HCT116 (cell line): ENCODE results near the gene KRTAP4-1. TPM values are rescaled to one million over a fixed set of nuclear protein-coding genes. Genes with fewer than 3 reads are reported as not detected.

Source experiments
- ATAC-seq: fragments of 200-7000 bp; cut with Tn5 transposase; 2 replicates; pipeline ENCODE4 v1.9.1; 2020; ENCODE audit warnings: mild to moderate bottlenecking, moderate library complexity
- BruUV-seq: library from RNA; stranded (reverse); fragments of 400-500 nt; replicated peaks from 2 replicates; lab custom pipeline; 2021; lab: Mats Ljungman, UMichigan
- CTCF ChIA-PET: fragments of 300-600 bp; sonication (Branson Sonifier 250); formaldehyde crosslinking; loops from one replicate; lab custom pipeline; 2021; ENCODE audit warnings: antibody characterized with exemption; lab: Charles Lee
- POLR2A ChIA-PET: fragments of 300-600, 350-600 bp; sonication (Branson Sonifier 250); formaldehyde crosslinking; loops from one replicate; lab custom pipeline; 2021; ENCODE audit warnings: antibody characterized with exemption; lab: Charles Lee
- RAD21 ChIA-PET, 2 experiments: fragments of 300-600 bp; sonication (Branson Sonifier 250); formaldehyde crosslinking; loops; one replicate each; lab custom pipeline; 2023; ENCODE audit warnings: low total read pairs in 2 of 2; ENCODE audit not compliant: uncharacterized antibody in 2 of 2, unreplicated experiment in 2 of 2, low non-redundant PET in 1 of 2; lab: Charles Lee
- DNase-seq: peaks from one replicate; pipeline ENCODE4 v3.0.0-alpha.2; 2010; ENCODE audit warnings: low read depth, low spot score
- H2AFZ ChIP-seq: fragments of 200-600 bp; shearing (Covaris generic), sonication (generic); 2 replicates; pipeline ENCODE4 v1.6.1; 2017; ENCODE audit warnings: low read depth, mixed run types, mixed read lengths, antibody characterized with exemption, low read length; ENCODE audit not compliant: poor library complexity, severe bottlenecking
- H3K27ac ChIP-seq: 2 replicates; pipeline ENCODE4 v1.5.1; 2012; ENCODE audit warnings: low read depth, low read length
- H3K27me3 ChIP-seq: fragments of 200-600 bp; sonication (generic); 2 replicates; pipeline ENCODE4 v1.6.1; 2016; ENCODE audit warnings: mixed run types, low read length, mixed read lengths; ENCODE audit not compliant: insufficient read depth
- H3K36me3 ChIP-seq, 2 experiments: fragments of 200-500 bp in 1 of 2; fragments of 200-600 bp in 1 of 2; sonication (Bioruptor generic) in 1 of 2; sonication (generic) in 1 of 2; 2 replicates each; pipeline versions ENCODE4 v1.5.1 to v1.6.1; 2014 to 2016; ENCODE audit warnings: low read length in 2 of 2, inconsistent platforms in 1 of 2, mixed read lengths in 1 of 2, mixed run types in 1 of 2; ENCODE audit not compliant: insufficient read depth in 2 of 2, control insufficient read depth in 1 of 2
- H3K4me1 ChIP-seq, 2 experiments: fragments of 200-600 bp in 1 of 2; sonication (generic) in 1 of 2; 2 replicates each; pipeline versions ENCODE4 v1.5.1 to v1.6.1; 2012 to 2017; ENCODE audit warnings: low read length in 2 of 2, inconsistent platforms in 1 of 2, mild to moderate bottlenecking in 1 of 2, mixed read lengths in 1 of 2, mixed run types in 1 of 2, moderate library complexity in 1 of 2; ENCODE audit not compliant: insufficient read depth in 2 of 2, control insufficient read depth in 1 of 2
- H3K4me2 ChIP-seq: fragments of 200-600 bp; sonication (generic); 2 replicates; pipeline ENCODE4 v1.6.1; 2017; ENCODE audit warnings: mixed run types, low read length, mixed read lengths
- H3K4me3 ChIP-seq, 2 experiments: fragments of 200-600 bp in 1 of 2; sonication (generic) in 1 of 2; replicated peaks in 1 of 2; 2 replicates each; pipeline ENCODE4 v1.5.1; 2011 to 2016; ENCODE audit warnings: low read length in 2 of 2, control low read depth in 1 of 2, low read depth in 1 of 2, mild to moderate bottlenecking in 1 of 2, mixed read lengths in 1 of 2, mixed run types in 1 of 2
- H3K79me2 ChIP-seq: fragments of 200-600 bp; sonication (generic); 2 replicates; pipeline ENCODE4 v1.6.1; 2017; ENCODE audit warnings: mild to moderate bottlenecking, mixed run types, low read length, moderate library complexity, mixed read lengths; ENCODE audit not compliant: insufficient read depth
- H3K9ac ChIP-seq: fragments of 200-600 bp; sonication (generic); 2 replicates; pipeline ENCODE4 v1.6.1; 2016; ENCODE audit warnings: low read length, mixed read lengths
- H3K9me2 ChIP-seq: fragments of 200-600 bp; sonication (generic), shearing (Covaris generic); 2 replicates; pipeline ENCODE4 v1.6.1; 2017; ENCODE audit warnings: mixed run types, mild to moderate bottlenecking, moderate library complexity; ENCODE audit not compliant: insufficient read depth
- H3K9me3 ChIP-seq, 2 experiments: fragments of 200-500 bp in 1 of 2; fragments of 200-600 bp in 1 of 2; sonication (Bioruptor generic) in 1 of 2; sonication (generic) in 1 of 2; 2 replicates each; pipeline ENCODE4 v1.6.1; 2014 to 2017; ENCODE audit warnings: low read length in 2 of 2, mixed read lengths in 2 of 2, inconsistent platforms in 1 of 2, low read depth in 1 of 2, mild to moderate bottlenecking in 1 of 2, mixed run types in 1 of 2, moderate library complexity in 1 of 2; ENCODE audit not compliant: control insufficient read depth in 1 of 2, insufficient read depth in 1 of 2
- H4K20me1 ChIP-seq: fragments of 200-600 bp; sonication (generic), shearing (Covaris generic); 2 replicates; pipeline ENCODE4 v1.6.1; 2017; ENCODE audit warnings: mixed run types, mild to moderate bottlenecking, moderate library complexity; ENCODE audit not compliant: insufficient read depth
- ATF3 ChIP-seq: IDR thresholded peaks from 2 replicates; pipeline ENCODE4 v1.6.1; 2012
- CBX3 ChIP-seq: IDR thresholded peaks from 2 replicates; pipeline ENCODE4 v1.6.1; 2012; ENCODE audit warnings: low read depth
- EGR1 ChIP-seq: IDR thresholded peaks from 2 replicates; pipeline ENCODE4 v1.6.1; 2012; ENCODE audit warnings: low read depth
- ELF1 ChIP-seq: IDR thresholded peaks from 2 replicates; pipeline ENCODE4 v1.6.1; 2012; ENCODE audit warnings: low read depth, borderline replicate concordance
- EZH2 ChIP-seq: fragments of 200-600 bp; sonication (generic); IDR thresholded peaks from 2 replicates; pipeline ENCODE4 v1.6.1; 2017; ENCODE audit warnings: antibody characterized with exemption, mixed run types
- EZH2phosphoT487 ChIP-seq: fragments of 200-600 bp; IDR thresholded peaks from 2 replicates; pipeline ENCODE4 v1.6.1; 2018; ENCODE audit warnings: antibody characterized with exemption, borderline replicate concordance
- FOSL1 ChIP-seq: IDR thresholded peaks from 2 replicates; pipeline ENCODE4 v1.6.1; 2012; ENCODE audit warnings: low read depth
- JUND ChIP-seq: IDR thresholded peaks from 2 replicates; pipeline ENCODE4 v1.6.1; 2012
- RAD21 ChIP-seq: IDR thresholded peaks from 2 replicates; pipeline ENCODE4 v1.6.1; 2012; ENCODE audit warnings: low read depth, mild to moderate bottlenecking
- REST ChIP-seq: IDR thresholded peaks from 2 replicates; pipeline ENCODE4 v1.6.1; 2012; ENCODE audit warnings: low read depth
- SIN3A ChIP-seq: IDR thresholded peaks from 2 replicates; pipeline ENCODE4 v1.6.1; 2012; ENCODE audit warnings: low read depth
- SRF ChIP-seq: IDR thresholded peaks from 2 replicates; pipeline ENCODE4 v1.6.1; 2012; ENCODE audit warnings: low read depth
- ZFX ChIP-seq: fragments of 450-650 bp; IDR thresholded peaks from 2 replicates; pipeline ENCODE4 v1.6.1; 2017
- intact Hi-C: fragments of 100-400 bp; cut with micrococcal nuclease; formaldehyde crosslinking; loops from 2 replicates; pipeline ENCODE4 v1.10.0; 2022
- total RNA-seq: library from RNA; stranded (reverse); gene quantifications from one replicate; pipeline ENCODE4 v1.2.1, GENCODE V29; 2021; ENCODE audit not compliant: unreplicated experiment
- TF ChIP-seq, protein P1 (sequence below), 3 experiments: fragments of 200-600 bp in 1 of 3; sonication (generic) in 1 of 3; IDR thresholded peaks in 2 of 3; conservative IDR thresholded peaks in 1 of 3; 2 replicates each; pipeline ENCODE4 v1.5.1; 2012 to 2017; ENCODE audit warnings: low read depth in 2 of 3, low read length in 2 of 3, antibody characterized with exemption in 1 of 3, borderline replicate concordance in 1 of 3, control low read depth in 1 of 3, mild to moderate bottlenecking in 1 of 3, mixed read lengths in 1 of 3, mixed run types in 1 of 3, moderate library complexity in 1 of 3; ENCODE audit not compliant: insufficient read depth in 1 of 3
- TF ChIP-seq, protein P2 (sequence below): IDR thresholded peaks from 2 replicates; pipeline ENCODE4 v1.6.1; 2012

KRTAP4-1 gene
- total RNA-seq, 1 experiment from 2014 or later: not detected

DNA sequence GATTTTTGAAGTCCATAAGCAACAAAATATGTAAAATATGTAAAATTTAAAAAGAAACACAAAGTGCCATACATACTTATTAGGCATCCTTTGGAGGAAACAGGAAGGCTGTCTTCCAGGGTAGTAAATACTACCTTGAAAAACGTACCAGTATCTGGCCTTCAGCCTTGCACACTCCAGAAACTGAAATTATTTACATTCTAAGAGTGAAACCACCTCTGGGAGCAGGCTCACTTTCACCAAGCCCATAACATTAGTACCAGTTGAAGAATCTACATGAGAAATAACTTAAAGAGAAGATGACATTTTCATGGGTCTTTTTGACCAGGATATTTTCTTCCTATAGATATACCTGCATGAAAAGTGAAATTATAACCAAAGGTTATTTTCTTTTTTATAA, 11.4 kb upstream of the KRTAP4-1 start:
- Histone ChIP-seq H3K4me1 (no peaks in the 10 kb centered on the region), H3K9ac (no peak overlapping the region)
- no peak for DNase-seq
- TF ChIP-seq EZH2phosphoT487 (no peak), SRF (no peak), EGR1 (no peak), ELF1 (no peak), EZH2 (no peak), FOSL1 (no peak), SIN3A (no peak), REST (no peak), JUND (no peak), RAD21 (no peak), ZFX (no peak), ATF3 (no peak), CBX3 (no peak)
- TF ChIP-seq, protein P1, sequence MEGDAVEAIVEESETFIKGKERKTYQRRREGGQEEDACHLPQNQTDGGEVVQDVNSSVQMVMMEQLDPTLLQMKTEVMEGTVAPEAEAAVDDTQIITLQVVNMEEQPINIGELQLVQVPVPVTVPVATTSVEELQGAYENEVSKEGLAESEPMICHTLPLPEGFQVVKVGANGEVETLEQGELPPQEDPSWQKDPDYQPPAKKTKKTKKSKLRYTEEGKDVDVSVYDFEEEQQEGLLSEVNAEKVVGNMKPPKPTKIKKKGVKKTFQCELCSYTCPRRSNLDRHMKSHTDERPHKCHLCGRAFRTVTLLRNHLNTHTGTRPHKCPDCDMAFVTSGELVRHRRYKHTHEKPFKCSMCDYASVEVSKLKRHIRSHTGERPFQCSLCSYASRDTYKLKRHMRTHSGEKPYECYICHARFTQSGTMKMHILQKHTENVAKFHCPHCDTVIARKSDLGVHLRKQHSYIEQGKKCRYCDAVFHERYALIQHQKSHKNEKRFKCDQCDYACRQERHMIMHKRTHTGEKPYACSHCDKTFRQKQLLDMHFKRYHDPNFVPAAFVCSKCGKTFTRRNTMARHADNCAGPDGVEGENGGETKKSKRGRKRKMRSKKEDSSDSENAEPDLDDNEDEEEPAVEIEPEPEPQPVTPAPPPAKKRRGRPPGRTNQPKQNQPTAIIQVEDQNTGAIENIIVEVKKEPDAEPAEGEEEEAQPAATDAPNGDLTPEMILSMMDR (IDR thresholded peaks at IDR 0.05 in 2 of 3, conservative IDR thresholded peaks at IDR 0.05 in 1 of 3; ENCODE audit: borderline replicate concordance in 1 of 3, insufficient read depth in 1 of 3, low read depth in 2 of 3, low read length in 2 of 3): no peak
- TF ChIP-seq, protein P2, sequence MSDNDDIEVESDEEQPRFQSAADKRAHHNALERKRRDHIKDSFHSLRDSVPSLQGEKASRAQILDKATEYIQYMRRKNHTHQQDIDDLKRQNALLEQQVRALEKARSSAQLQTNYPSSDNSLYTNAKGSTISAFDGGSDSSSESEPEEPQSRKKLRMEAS: no peak
- TF ChIP-seq, all 23 proteins: peak for 0
- no peak overlapping the region for H2AFZ ChIP-seq
- H3K4me2 ChIP-seq: no peak overlapping the region
- intact Hi-C loops: no loop called here
- ChIA-PET CTCF (no interaction called here), POLR2A (no interaction called here), RAD21 (no interaction called here)
- H3K27ac ChIP-seq: no peak overlapping the region
- H3K27me3 ChIP-seq: no peaks in the 10 kb centered on the region
- H3K79me2 ChIP-seq: no peaks in the 10 kb centered on the region
- H3K9me3 ChIP-seq: no peaks in the 10 kb centered on the region
- no peaks in the 10 kb centered on the region for H3K9me2 ChIP-seq
- no peak overlapping the region for H3K4me3 ChIP-seq
- no peaks in the 10 kb centered on the region for H4K20me1 ChIP-seq
- no peak for ATAC-seq
- BruUV-seq: no TSS peak
- no peaks in the 10 kb centered on the region for H3K36me3 ChIP-seq
